T-helper 1 cell treated with Interleukin-12 subunit alpha and Interleukin-12 subunit beta and Interleukin-4 antibody, amounts not matched to agents 30 μg/mL and 1 μg/mL, for 36 hours (primary cell): Measurements from ENCODE around the gene ACOXL.
A peak's percentile ranks its signal among the peaks of the same experiment; 100 is the strongest.

Source experiments
- H3K27ac Mint-ChIP-seq: one replicate; pipeline ENCODE4 v1.8.0; 2021; ENCODE audit warnings: mild to moderate bottlenecking, mixed read lengths
- H3K27me3 Mint-ChIP-seq: one replicate; pipeline ENCODE4 v1.8.0; 2021; ENCODE audit warnings: low read depth, mixed read lengths
- H3K36me3 Mint-ChIP-seq: one replicate; pipeline ENCODE4 v1.8.0; 2021; ENCODE audit warnings: low read depth, mixed read lengths
- H3K4me1 Mint-ChIP-seq: one replicate; pipeline ENCODE4 v1.8.0; 2021; ENCODE audit warnings: low read depth, mixed read lengths
- H3K4me3 Mint-ChIP-seq: one replicate; pipeline ENCODE4 v1.8.0; 2021; ENCODE audit warnings: mild to moderate bottlenecking, moderate library complexity, mixed read lengths
- H3K9me3 Mint-ChIP-seq: one replicate; pipeline ENCODE4 v1.8.0; 2021; ENCODE audit warnings: mixed read lengths

Gene ACOXL

DNA sequence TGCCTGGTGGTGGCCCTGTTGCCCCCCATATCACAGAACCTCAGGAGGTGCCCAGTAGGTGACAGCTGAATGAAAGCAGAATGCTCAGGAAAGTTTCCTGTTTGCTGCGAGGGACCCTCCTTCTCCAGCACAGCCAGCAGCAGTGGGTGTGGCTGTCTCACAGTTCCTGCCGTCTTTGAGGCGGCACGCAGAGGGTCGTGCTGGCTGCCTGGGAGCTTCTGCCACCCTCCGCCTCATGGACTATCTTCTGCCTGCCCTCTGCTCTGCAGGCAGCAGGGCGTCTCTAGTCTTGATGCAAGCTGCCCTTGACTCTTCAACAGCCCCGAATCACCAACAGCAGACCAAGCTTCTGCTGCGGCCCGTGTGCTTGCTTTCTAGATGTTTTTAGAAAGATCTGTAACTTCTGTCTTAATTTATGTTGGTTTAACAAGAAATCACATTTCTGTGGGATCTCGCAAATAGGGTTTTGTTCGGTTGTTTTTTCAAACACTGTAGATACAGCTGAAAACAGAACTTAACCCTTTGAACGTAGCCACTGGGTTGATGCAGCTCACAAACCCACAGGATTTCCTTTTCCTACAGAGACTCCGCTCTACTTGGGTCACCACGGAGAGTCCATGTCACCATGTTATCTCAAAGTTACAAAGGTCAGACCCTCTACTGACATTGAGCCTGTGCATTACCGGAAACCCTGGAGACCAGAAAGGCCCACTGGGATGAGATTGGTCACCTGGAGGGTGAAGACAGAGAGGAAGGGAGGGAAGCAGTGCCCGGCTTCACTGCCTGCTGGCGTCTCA lies 144.9 kb downstream of the ACOXL start:
- Mint-ChIP-seq H3K9me3 (peaks cover 28% of the 10 kb centered on the region), H3K4me3 (peak overlapping the region; percentile 28), H3K27me3 (peaks cover 33% of the 10 kb centered on the region), H3K36me3 (peaks cover 16% of the 10 kb centered on the region), H3K27ac (no peak overlapping the region), H3K4me1 (peaks cover 30% of the 10 kb centered on the region)

DNA sequence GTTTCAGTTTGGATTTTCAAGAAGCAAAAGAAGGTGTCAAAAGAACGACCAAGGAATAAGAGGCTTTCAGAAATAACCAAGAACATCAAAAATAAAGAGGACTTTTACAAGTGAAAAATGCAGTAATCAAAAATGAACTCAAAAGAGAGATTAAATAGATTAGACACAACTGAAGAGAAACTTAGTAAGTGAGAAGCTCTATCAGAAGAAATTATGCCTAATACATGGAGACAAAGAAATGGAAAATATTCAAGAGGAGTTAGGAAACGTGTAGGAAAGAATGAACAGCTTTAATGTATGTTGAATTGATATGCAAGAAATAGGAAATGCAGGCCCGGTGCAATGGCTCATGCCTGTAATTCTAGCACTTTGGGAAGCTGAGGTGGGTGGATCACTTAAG lies 145.8 kb downstream of the ACOXL start:
- Mint-ChIP-seq H3K4me1 (peaks cover 21% of the 10 kb centered on the region), H3K4me3 (no peak overlapping the region), H3K27me3 (peaks cover 36% of the 10 kb centered on the region), H3K27ac (no peak overlapping the region), H3K36me3 (peaks cover 16% of the 10 kb centered on the region), H3K9me3 (peaks cover 29% of the 10 kb centered on the region)

DNA sequence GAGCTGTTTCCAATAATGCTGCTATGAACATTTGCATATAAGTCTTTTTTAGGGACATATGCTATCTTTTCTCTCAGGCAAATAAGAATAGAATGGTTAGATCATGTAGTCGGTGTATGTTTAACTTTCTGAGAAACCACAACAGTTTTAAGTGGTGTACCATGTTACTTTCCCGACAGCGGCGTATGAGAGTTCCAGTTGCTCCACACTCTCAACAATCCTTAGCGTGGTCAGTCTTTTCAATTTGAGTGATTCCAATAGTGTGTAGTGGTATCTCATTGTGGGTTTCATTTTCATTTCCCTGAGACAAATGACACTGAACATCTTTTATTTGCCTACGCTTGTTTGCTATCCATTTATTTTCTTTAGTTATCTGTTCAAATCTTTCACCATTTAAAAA lies 149.5 kb downstream of the ACOXL start:
- H3K27ac Mint-ChIP-seq: no peak overlapping the region
- H3K4me1 Mint-ChIP-seq: peaks cover 13% of the 10 kb centered on the region
- peaks cover 16% of the 10 kb centered on the region for H3K36me3 Mint-ChIP-seq
- no peak overlapping the region for H3K4me3 Mint-ChIP-seq
- peaks cover 61% of the 10 kb centered on the region for H3K27me3 Mint-ChIP-seq
- peaks cover 29% of the 10 kb centered on the region for H3K9me3 Mint-ChIP-seq

DNA sequence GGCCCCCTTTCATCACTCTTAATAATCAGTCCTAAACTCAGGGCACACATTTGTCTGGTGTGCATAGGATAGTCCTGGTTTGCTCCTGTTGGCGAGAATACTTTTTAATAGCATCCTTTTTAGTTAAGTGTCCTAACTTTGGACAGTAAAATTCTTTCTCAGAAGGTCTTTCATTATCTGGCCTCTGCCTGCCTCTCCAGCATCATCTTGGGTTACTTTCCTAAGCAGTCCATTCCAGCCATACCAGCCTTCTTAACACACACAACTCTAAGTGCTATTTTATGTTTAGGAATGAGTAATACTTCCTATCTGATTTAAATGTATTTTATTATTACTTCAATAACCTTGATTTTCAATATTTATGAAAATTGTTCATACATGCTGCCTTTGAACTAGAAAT lies 151.0 kb downstream of the ACOXL start:
- Mint-ChIP-seq H3K9me3 (peaks cover 23% of the 10 kb centered on the region), H3K36me3 (peaks cover 7% of the 10 kb centered on the region), H3K27me3 (peaks cover 65% of the 10 kb centered on the region), H3K4me3 (no peak overlapping the region), H3K4me1 (peaks cover 6% of the 10 kb centered on the region), H3K27ac (no peak overlapping the region)

DNA sequence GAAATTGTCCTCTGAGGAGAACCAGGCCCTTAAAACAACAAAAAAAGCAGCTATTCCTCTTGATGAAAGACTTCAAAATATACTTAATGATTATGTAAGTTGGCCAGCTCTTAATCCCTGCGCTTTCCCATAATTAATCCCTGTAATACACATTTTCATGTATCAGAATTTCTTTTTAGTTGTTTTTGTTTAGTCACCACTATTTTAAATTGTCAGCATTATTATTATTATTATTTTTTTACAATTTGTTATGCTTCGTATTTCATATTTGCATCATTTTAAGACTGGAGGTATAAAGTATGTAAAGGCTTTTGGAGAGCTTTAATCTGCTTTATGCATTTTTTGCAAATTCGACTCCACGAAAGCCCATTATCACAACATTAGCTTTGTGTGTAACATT lies 152.9 kb downstream of the ACOXL start:
- Mint-ChIP-seq H3K9me3 (peaks cover 17% of the 10 kb centered on the region), H3K27ac (no peak overlapping the region), H3K4me1 (peaks cover 6% of the 10 kb centered on the region), H3K4me3 (no peak overlapping the region), H3K27me3 (peaks cover 71% of the 10 kb centered on the region), H3K36me3 (peaks cover 4% of the 10 kb centered on the region)

DNA sequence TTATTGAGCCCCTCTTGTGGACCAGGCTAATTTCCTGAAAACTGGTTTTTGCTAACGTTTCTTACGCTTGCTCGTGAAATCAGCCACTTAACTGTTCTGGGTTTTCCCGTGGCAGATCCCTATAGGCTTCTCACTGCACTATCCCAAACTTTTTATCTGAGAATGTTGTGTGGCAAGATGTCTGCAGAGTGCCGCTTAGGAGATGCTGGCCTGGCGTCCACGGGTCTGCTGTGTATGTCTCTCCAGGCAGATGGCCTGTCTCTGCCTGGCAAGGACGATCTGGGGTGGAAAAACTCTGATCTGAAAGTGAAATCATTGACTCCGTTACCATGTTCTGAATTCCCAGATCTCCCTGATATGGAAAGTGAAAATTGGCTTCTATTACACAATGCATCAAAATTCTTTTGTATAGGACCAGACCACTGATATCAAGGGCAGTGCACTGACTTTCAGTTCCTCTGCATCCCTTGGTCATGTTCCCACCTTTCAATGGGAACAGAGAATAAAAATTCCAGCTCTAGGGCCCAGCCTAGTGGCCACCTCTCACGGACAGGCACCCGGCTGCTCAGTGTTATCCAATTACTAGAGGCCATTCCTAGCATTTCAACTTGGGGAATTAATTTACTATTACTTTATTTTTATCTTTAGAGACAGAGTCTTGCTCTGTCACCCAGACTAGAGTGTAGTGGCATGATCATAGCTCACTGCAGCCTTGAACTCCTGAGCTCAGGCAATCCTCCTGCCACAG lies 154.6 kb downstream of the ACOXL start:
- Mint-ChIP-seq H3K27me3 (peaks cover 75% of the 10 kb centered on the region), H3K4me3 (no peak overlapping the region), H3K9me3 (peaks cover 12% of the 10 kb centered on the region), H3K27ac (no peak overlapping the region), H3K4me1 (no peaks in the 10 kb centered on the region), H3K36me3 (no peaks in the 10 kb centered on the region)

DNA sequence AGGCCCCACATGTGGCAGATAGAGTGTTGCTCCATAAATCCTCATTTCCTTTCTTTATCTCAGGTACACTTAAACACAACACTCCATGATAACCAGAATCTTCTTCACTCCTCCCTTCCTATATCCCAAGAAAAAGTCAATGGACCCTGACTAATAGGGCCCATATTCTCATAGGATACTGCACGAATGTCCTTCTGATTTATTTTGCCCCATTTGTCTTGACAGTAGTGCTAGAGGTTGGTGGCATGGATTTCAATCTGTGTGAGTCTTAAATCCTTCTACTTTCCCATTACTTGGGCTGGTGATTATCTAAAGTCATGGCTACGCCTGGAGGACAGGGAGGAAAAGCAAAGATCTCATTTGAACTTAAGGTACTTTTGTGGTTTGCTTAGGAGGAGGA lies 156.0 kb downstream of the ACOXL start:
- H3K27ac Mint-ChIP-seq: no peak overlapping the region
- no peaks in the 10 kb centered on the region for H3K36me3 Mint-ChIP-seq
- no peak overlapping the region for H3K4me3 Mint-ChIP-seq
- peaks cover 9% of the 10 kb centered on the region for H3K9me3 Mint-ChIP-seq
- no peaks in the 10 kb centered on the region for H3K4me1 Mint-ChIP-seq
- peaks cover 77% of the 10 kb centered on the region for H3K27me3 Mint-ChIP-seq

DNA sequence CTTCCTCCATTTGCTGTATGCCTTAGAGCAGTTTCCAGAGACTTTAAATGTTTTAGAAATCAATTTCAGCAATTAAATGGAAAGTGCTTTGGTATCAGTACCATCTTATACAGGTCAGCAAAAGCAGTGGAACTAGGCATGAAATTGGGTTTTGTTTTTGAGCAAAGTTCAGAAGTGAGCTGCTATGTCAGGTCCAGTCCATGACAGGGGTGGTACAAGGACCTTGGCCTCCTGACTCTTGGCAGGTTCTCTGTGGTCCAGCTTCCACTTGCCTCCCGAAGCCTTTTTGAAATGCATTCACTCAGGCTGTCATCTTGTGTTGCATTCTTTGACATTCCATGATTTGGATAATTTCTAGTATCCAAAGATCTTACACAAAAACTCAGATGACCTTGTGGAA lies 159.3 kb downstream of the ACOXL start:
- H3K27ac Mint-ChIP-seq: no peak overlapping the region
- no peak overlapping the region for H3K4me3 Mint-ChIP-seq
- no peaks in the 10 kb centered on the region for H3K36me3 Mint-ChIP-seq
- H3K27me3 Mint-ChIP-seq: peaks cover 84% of the 10 kb centered on the region
- no peaks in the 10 kb centered on the region for H3K4me1 Mint-ChIP-seq
- peaks cover 19% of the 10 kb centered on the region for H3K9me3 Mint-ChIP-seq

DNA sequence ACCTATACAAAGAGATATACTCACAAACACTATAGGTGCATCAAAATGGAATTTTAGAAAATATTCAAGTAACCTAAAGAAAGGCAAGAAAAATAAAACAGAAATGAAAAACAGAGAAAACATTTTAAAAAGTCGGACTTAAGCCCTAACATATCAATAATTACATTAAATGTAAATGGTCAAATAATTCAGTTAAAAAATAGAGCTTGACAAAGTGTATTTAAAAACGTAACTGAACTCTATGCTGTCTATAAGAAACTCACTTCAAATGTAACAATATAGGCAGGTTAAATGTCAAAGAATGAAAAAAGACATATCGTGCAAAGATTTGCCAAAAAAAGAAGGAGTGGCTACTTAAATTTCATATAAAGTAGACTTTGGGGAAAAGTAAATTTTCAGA lies 163.9 kb downstream of the ACOXL start:
- Mint-ChIP-seq H3K4me3 (no peak overlapping the region), H3K9me3 (peaks cover 10% of the 10 kb centered on the region), H3K27me3 (peaks cover 69% of the 10 kb centered on the region), H3K4me1 (no peaks in the 10 kb centered on the region), H3K27ac (no peak overlapping the region), H3K36me3 (no peaks in the 10 kb centered on the region)

DNA sequence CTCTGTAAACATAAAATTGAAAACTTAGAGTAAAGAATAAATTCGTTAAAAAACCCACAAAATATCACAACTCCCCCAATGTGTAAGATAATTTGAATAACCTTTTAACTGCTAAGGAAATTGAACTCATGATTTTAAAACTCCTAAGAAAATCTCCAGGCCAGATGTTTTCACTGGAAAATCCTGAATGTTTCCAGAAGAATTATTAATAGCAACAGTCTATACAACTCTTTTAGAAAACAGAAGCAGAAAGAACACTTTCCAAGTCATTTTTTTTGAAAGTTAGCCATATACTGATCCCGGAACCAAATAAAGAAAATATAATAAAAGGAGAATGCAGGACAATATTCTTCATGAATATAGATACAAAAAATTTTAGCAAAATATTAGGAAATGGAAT lies 165.6 kb downstream of the ACOXL start:
- no peak overlapping the region for H3K27ac Mint-ChIP-seq
- peaks cover 62% of the 10 kb centered on the region for H3K27me3 Mint-ChIP-seq
- H3K4me3 Mint-ChIP-seq: no peak overlapping the region
- no peaks in the 10 kb centered on the region for H3K36me3 Mint-ChIP-seq
- H3K4me1 Mint-ChIP-seq: no peaks in the 10 kb centered on the region
- peaks cover 10% of the 10 kb centered on the region for H3K9me3 Mint-ChIP-seq

DNA sequence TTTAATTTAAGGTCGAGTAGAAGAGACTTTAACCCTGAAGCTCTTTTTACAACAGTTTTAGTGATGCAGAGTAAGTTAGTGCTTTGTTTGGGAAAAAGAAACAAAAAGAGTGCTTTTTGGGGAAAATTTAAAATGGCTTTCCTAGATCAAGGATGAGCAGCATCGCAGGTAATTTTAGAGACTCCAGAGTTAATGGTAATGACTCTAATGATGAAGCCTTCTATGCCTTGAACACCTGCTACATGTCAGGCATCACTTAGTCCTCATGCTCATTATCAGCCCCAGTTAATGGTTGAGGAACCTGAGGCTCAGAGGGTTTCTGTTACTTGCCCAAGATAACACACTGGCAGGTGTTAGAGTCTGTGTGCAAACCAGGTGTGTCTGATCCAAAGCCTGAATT lies 167.8 kb downstream of the ACOXL start:
- Mint-ChIP-seq H3K27me3 (peaks cover 55% of the 10 kb centered on the region), H3K9me3 (peaks cover 13% of the 10 kb centered on the region), H3K4me1 (peaks cover 4% of the 10 kb centered on the region), H3K36me3 (no peaks in the 10 kb centered on the region), H3K4me3 (no peak overlapping the region), H3K27ac (no peak overlapping the region)

DNA sequence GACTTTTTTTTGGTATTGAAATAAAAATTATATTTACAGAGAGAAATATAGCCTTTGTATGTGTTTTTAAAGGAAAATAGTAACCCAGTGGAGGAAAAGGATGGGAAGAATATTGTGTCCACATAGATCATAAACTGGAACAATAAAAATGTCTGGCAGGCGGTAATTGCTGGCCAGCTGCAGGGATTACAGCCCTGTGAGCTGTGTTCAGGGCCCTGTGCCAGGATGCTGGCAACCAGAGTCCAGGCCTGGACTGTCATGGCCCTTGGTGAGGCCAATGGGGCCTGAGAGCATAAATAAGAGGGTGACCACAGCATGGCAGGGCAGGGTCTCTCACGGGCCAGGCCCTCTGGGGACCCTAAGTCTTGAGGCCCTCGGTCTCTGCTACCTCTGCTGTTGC lies 171.2 kb downstream of the ACOXL start:
- H3K4me3 Mint-ChIP-seq: no peak overlapping the region
- no peak overlapping the region for H3K27ac Mint-ChIP-seq

DNA sequence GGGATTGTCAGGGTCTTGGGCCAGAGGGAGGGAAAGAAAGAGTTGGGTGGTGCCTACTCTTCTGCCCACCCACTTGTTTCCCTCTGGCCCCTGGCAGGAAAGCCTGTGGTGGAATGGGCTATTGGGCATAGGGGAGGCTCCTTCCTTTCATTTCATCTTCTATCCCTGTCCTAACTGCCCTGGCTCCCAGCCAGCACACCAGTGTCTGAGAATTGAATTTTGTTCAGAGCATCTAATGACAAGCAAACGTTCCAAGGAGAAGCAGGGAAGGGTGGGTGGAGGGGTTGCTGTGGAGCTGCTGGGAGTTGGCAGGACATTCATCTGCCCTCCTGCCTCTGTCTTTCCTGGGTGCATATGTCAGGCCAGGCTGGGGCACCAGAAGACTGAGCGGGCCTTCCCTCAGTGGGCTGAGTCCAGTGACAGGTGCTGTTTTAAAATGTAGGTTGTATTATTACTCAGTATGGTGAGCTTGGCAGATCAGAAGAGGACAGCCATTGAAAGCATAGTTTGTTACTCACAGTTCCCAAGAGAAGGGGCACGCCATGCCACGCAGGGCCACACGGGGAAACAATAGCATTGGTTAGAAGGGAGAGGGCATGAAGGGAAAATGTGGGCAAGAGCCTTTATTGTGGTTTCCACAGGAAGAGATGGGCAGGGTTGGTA lies 171.9 kb downstream of the ACOXL start:
- Mint-ChIP-seq H3K4me3 (no peak overlapping the region), H3K27ac (no peak overlapping the region), H3K27me3 (peaks cover 33% of the 10 kb centered on the region)

More for the DNA sequence above, 171.2 kb downstream of the ACOXL start:
- Mint-ChIP-seq H3K4me1 (peaks cover 4% of the 10 kb centered on the region), H3K36me3 (no peaks in the 10 kb centered on the region), H3K9me3 (peaks cover 3% of the 10 kb centered on the region), H3K27me3 (peaks cover 34% of the 10 kb centered on the region)

DNA sequence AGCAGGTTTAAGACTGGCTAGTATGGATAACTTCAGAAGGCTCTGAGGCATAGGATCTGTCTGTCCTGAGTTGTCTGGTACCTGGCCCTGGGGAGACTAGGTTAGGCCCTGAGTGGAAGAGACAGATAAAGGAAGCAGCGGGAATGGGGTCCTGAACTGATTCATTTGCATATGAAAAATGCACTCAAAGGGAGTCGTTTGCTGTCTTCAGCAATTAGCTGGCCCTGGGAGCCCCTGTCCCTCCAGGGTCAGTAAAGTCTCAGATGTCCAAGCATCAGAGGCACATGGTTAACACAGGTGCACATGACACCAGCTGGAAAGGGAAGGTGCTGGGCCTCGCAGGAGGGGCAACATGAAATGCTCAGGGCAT lies 172.4 kb downstream of the ACOXL start:
- Mint-ChIP-seq H3K4me3 (no peak overlapping the region), H3K36me3 (no peaks in the 10 kb centered on the region), H3K27ac (no peak overlapping the region), H3K27me3 (peaks cover 35% of the 10 kb centered on the region), H3K9me3 (peaks cover 3% of the 10 kb centered on the region), H3K4me1 (peaks cover 4% of the 10 kb centered on the region)

More for the DNA sequence above, 171.9 kb downstream of the ACOXL start:
- peaks cover 3% of the 10 kb centered on the region for H3K9me3 Mint-ChIP-seq
- H3K36me3 Mint-ChIP-seq: no peaks in the 10 kb centered on the region
- H3K4me1 Mint-ChIP-seq: peaks cover 4% of the 10 kb centered on the region

DNA sequence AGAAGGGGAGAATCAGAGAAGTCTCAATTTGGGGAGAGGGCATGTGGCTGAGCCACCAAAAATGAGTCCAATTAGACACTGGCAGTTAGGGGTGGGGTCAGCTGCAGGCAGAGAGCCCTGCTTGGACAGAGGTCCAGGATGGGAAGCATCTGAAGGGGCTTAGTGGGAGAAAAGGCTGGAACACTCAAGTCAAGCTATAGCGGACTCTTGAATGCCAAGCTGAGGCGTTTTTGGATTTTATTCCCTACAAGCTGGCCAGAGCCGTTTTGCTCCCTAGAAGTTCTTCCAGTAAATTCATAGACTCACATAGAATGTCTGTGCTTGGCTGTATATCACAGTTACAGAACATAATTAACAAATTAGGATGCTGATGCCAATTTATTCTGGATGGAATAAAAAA lies 172.8 kb downstream of the ACOXL start:
- no peaks in the 10 kb centered on the region for H3K36me3 Mint-ChIP-seq
- H3K9me3 Mint-ChIP-seq: peaks cover 3% of the 10 kb centered on the region

More for the DNA sequence above, 172.8 kb downstream of the ACOXL start:
- H3K4me3 Mint-ChIP-seq: no peak overlapping the region
- H3K27ac Mint-ChIP-seq: no peak overlapping the region
- H3K27me3 Mint-ChIP-seq: peaks cover 39% of the 10 kb centered on the region
- H3K4me1 Mint-ChIP-seq: peaks cover 7% of the 10 kb centered on the region
